HCT116 (cell line): ENCODE results near the gene PDZD4.

Source experiments
- CTCF ChIP-seq, 3 experiments: fragments of 200-600 bp in 1 of 3; sonication (generic) in 1 of 3; IDR thresholded peaks in 2 of 3; conservative IDR thresholded peaks in 1 of 3; 2 replicates each; pipeline ENCODE4 v1.5.1; 2012 to 2017; ENCODE audit warnings: low read depth in 2 of 3, low read length in 2 of 3, antibody characterized with exemption in 1 of 3, borderline replicate concordance in 1 of 3, control low read depth in 1 of 3, mild to moderate bottlenecking in 1 of 3, mixed read lengths in 1 of 3, mixed run types in 1 of 3, moderate library complexity in 1 of 3; ENCODE audit not compliant: insufficient read depth in 1 of 3
- FOSL1 ChIP-seq: IDR thresholded peaks from 2 replicates; pipeline ENCODE4 v1.6.1; 2012; ENCODE audit warnings: low read depth

DNA sequence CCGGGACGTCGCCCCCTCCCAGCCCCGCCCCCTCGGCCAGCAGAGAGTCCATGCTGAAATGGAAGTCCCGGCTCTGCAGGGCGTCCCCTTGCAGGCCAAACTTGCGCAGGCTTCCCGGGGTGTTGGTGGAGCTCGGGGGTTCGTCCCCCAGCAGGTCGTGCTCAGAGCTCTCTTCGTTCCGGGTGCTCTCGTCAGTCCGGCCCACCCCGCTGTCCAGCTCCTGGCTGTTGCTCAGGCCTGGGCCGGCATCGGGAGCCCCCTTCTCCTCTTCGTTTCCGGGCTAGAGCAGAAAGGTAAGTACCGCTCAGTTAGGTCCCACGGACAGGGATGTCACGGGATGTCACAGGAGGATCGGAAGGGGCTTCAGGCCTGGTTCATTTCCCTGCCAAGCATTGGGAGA is 25.7 kb downstream of the PDZD4 start:
- TF ChIP-seq CTCF (IDR thresholded peaks at IDR 0.05 in 2 of 3, conservative IDR thresholded peaks at IDR 0.05 in 1 of 3; ENCODE audit: borderline replicate concordance in 1 of 3, insufficient read depth in 1 of 3, low read depth in 2 of 3, low read length in 2 of 3) (no peak), FOSL1 (no peak)
